Measurements from ENCODE around the gene JAK1. TPM values are rescaled to one million over a fixed set of nuclear protein-coding genes. Genes with fewer than 3 reads are reported as not detected.

JAK1 gene
- polyA plus RNA-seq, 2 of the 4 experiments (the other 2 are of a cell fraction): 110 to 159 TPM

DNA sequence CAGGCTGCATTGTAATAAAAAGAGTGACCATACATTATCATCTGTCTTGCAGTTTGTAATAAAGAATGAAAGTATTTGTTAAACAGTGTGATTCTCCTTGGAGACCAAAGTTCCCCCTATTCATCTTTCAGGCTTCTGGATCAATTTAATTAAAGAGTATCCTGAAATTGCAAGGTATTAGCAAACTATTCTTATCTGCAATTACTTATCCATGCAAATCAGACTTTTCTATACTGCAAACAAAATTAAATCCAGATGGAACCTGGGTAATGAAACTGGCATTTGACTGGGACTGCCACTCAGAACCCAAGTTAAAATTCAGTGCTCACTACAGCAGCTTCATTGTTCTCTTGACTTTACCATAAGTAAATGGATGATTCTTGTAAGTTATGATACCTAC, 37.1 kb downstream of the JAK1 start:
- CTCF ChIA-PET: interaction anchor here (0.6 kb wide), 1 partner anchor 85 kb away, joined by 3 read pairs; no protein-coding TSS in a partner anchor
- ATAC-seq (no peak), FAIRE-seq (no peak), DNase-seq (ENCODE audit: low read depth in 1 of 2, low spot score in 1 of 2) (no peak)
- Histone ChIP-seq H3K27ac (no peak overlapping the region), H3K4me1 (peaks cover 78% of the 10 kb centered on the region), H3K4me3 (no peak overlapping the region), H3K4me2 (no peak overlapping the region; the same call in 2 of the 3 replicates), H3K9me3 (no peaks in the 10 kb centered on the region)
- TF ChIP-seq, protein P1, sequence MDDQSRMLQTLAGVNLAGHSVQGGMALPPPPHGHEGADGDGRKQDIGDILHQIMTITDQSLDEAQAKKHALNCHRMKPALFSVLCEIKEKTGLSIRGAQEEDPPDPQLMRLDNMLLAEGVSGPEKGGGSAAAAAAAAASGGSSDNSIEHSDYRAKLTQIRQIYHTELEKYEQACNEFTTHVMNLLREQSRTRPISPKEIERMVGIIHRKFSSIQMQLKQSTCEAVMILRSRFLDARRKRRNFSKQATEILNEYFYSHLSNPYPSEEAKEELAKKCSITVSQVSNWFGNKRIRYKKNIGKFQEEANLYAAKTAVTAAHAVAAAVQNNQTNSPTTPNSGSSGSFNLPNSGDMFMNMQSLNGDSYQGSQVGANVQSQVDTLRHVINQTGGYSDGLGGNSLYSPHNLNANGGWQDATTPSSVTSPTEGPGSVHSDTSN (IDR thresholded peaks at IDR 0.05): no peak
- TF ChIP-seq BHLHE40 (IDR thresholded peaks at IDR 0.05; ENCODE audit: low read depth, low read length) (no peak), JUN (IDR thresholded peaks at IDR 0.05) (no peak), SREBF2 (IDR thresholded peaks at IDR 0.05) (no peak), HOXA7 (CRISPR knock-in tag; IDR thresholded peaks at IDR 0.05) (no peak), FOSB (CRISPR knock-in tag; IDR thresholded peaks at IDR 0.05) (no peak), HOXB13 (CRISPR knock-in tag; IDR thresholded peaks at IDR 0.05; ENCODE audit: low read depth) (no peak), FOXS1 (CRISPR knock-in tag; IDR thresholded peaks at IDR 0.05) (no peak), EP300 (IDR thresholded peaks at IDR 0.05) (no peak), REST (IDR thresholded peaks at IDR 0.05) (no peak), ZFP36 (IDR thresholded peaks at IDR 0.05; ENCODE audit: borderline replicate concordance, partially characterized antibody) (no peak), CBX2 (IDR thresholded peaks at IDR 0.05; ENCODE audit: borderline replicate concordance, low read depth) (no peak), FOSL2 (IDR thresholded peaks at IDR 0.05) (no peak), FOSL2 (CRISPR knock-in tag; IDR thresholded peaks at IDR 0.05) (no peak), HEYL (CRISPR knock-in tag; IDR thresholded peaks at IDR 0.05) (no peak), ZNF302 (CRISPR knock-in tag; IDR thresholded peaks at IDR 0.05) (no peak), MAFK (IDR thresholded peaks at IDR 0.05; ENCODE audit: partially characterized antibody) (no peak)
- POLR2A ChIA-PET: no interaction called here

DNA sequence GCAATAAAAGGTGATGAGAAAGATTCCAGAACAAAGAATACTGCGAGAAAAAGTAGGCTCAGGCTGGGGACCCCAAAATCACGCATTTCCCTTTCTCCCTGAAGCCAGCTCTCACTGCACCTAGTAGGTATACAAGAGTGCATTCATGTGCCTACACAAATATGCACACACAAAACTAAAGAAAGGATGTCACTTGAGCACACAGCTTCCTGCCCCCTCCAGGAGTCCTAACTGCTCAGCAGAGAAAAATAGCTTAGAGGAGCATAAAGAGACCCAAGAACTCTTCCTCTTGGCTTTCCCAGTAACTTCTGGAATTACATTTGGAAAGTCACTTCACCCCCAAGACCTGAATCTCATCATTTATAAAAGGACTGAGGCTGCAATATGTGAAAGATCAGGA, 38.0 kb downstream of the JAK1 start:
- CTCF ChIA-PET: interaction anchor here (1.0 kb wide), 1 partner anchor 11 kb away, joined by 3 read pairs; no protein-coding TSS in a partner anchor
- H3K4me2 ChIP-seq: peak overlapping the region; percentile 26; the same call in 1 of the 3 replicates
- DNase-seq (ENCODE audit: low read depth in 1 of 2, low spot score in 1 of 2) (no peak), FAIRE-seq (no peak), ATAC-seq (no peak)
- POLR2A ChIA-PET: no interaction called here
- H3K9me3 ChIP-seq: no peaks in the 10 kb centered on the region
- no peak overlapping the region for H3K4me3 ChIP-seq
- H3K27ac ChIP-seq: peak overlapping the region in 1 of 2 experiments; percentile 55; a peak in 2 of 6 replicates
- peaks cover 78% of the 10 kb centered on the region for H3K4me1 ChIP-seq
- WGBS (ENCODE audit: missing lambda C conversion rate): 100% methylated on average over 2 of the region's 2 CpGs
- TF ChIP-seq NR3C1 (IDR thresholded peaks at IDR 0.05) (no peak), EP300 (IDR thresholded peaks at IDR 0.05) (no peak), RCOR1 (IDR thresholded peaks at IDR 0.05; ENCODE audit: low read depth, low read length) (no peak), RFX5 (IDR thresholded peaks at IDR 0.05) (no peak), MAFK (IDR thresholded peaks at IDR 0.05; ENCODE audit: partially characterized antibody) (no peak), CBX2 (IDR thresholded peaks at IDR 0.05; ENCODE audit: borderline replicate concordance, low read depth) (no peak), SMC3 (IDR thresholded peaks at IDR 0.05) (no peak), CTCF (IDR thresholded peaks at IDR 0.05) (no peak), GATA3 (IDR thresholded peaks at IDR 0.05; ENCODE audit: borderline replicate concordance) (no peak), FOSB (CRISPR knock-in tag; IDR thresholded peaks at IDR 0.05) (no peak), HOXB13 (CRISPR knock-in tag; IDR thresholded peaks at IDR 0.05; ENCODE audit: low read depth) (no peak), EHF (CRISPR knock-in tag; IDR thresholded peaks at IDR 0.05) (no peak), ZC3H11A (IDR thresholded peaks at IDR 0.05) (no peak), FOXS1 (CRISPR knock-in tag; IDR thresholded peaks at IDR 0.05) (no peak), KDM5A (IDR thresholded peaks at IDR 0.05) (no peak), REST (IDR thresholded peaks at IDR 0.05) (no peak), NFE2L2 (conservative IDR thresholded peaks at IDR 0.05; ENCODE audit: low read length) (no peak)
- TF ChIP-seq, protein P2, sequence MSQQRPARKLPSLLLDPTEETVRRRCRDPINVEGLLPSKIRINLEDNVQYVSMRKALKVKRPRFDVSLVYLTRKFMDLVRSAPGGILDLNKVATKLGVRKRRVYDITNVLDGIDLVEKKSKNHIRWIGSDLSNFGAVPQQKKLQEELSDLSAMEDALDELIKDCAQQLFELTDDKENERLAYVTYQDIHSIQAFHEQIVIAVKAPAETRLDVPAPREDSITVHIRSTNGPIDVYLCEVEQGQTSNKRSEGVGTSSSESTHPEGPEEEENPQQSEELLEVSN (IDR thresholded peaks at IDR 0.05; ENCODE audit: borderline replicate concordance, low read depth): no peak
